LNCAP (cell line): Measurements from ENCODE around the gene ARHGEF33.

Experiments
- CTCF ChIP-seq: fragments of 450-650 bp; IDR thresholded peaks from 2 replicates; pipeline ENCODE4 v1.5.1; 2017; ENCODE audit warnings: mild to moderate bottlenecking

Gene ARHGEF33

GRCh38 chr2:39020383-39020782 lies 130.7 kb downstream of the ARHGEF33 start:
- no peak for TF ChIP-seq CTCF

DNA sequence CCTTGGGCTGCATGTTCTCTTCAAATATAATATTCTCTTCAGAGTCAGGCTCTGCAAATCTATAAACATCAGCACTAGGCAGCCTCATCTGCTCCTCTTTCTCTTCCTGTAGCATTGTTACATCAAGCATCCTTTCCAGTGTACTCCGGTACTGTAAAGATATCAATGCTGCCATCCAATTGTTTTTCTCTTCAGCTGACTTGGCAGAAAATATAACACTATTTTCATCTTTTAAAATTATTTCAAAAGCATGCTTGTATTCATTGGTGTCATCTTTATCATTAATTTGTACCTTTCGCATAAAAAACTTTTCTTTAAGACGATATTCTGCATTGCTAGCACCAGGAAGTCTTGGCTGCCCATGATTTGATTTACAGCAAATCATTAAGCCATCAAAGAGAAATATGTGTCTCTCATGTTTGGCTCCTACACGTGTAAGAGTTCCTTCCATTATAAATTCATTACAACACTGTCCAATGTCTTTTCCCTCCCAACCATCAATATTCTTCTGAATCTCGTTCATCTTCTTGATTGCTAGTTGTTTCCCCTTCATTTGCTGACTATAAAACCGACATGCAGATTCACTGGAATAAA lies 133.1 kb downstream of the ARHGEF33 start:
- no peak for TF ChIP-seq CTCF

- TF ChIP-seq CTCF, result no peak
Measured at GRCh38 chr2:39023649-39024048, 134.0 kb downstream of the ARHGEF33 start.

GRCh38 chr2:39024833-39025232 lies 135.2 kb downstream of the ARHGEF33 start:
- no peak for TF ChIP-seq CTCF
